Kidney glomerular epithelial cell (primary cell): ENCODE measurements around the gene ADPGK.

Experiments
- DNase-seq: peaks from one replicate; lab custom pipeline; 2025; lab: John Stamatoyannopoulos, UW

Gene ADPGK

GRCh38 chr15:72790302-72790910 lies 6.8 kb upstream of the ADPGK start:
- no peak for DNase-seq

GRCh38 chr15:72787526-72787925 lies 4.0 kb upstream of the ADPGK start:
- DNase-seq: no peak

- DNase-seq: no peak
Measured at GRCh38 chr15:72786676-72787345, 3.3 kb upstream of the ADPGK start.

GRCh38 chr15:72786242-72786641 lies 2.7 kb upstream of the ADPGK start:
- DNase-seq: no peak

- DNase-seq: no peak
Measured at GRCh38 chr15:72785841-72786240, 2.3 kb upstream of the ADPGK start.

- no peak for DNase-seq
Measured at GRCh38 chr15:72785432-72785831, 1.9 kb upstream of the ADPGK start.

- no peak for DNase-seq
Measured at GRCh38 chr15:72784456-72784876, 908 bp upstream of the ADPGK start.

- peak; percentile 34 for DNase-seq
Measured at GRCh38 chr15:72783004-72783639, 436 bp downstream of the ADPGK start.

GRCh38 chr15:72782274-72783003 lies 1.1 kb downstream of the ADPGK start:
- DNase-seq: no peak

GRCh38 chr15:72781631-72782030 lies 1.9 kb downstream of the ADPGK start:
- DNase-seq: no peak

GRCh38 chr15:72778796-72779195 lies 4.8 kb downstream of the ADPGK start:
- DNase-seq: no peak

- no peak for DNase-seq
Measured at GRCh38 chr15:72774696-72775383, 8.7 kb downstream of the ADPGK start.

- DNase-seq: no peak
Measured at GRCh38 chr15:72771329-72771725, 12.2 kb downstream of the ADPGK start.

GRCh38 chr15:72770673-72771328 lies 12.8 kb downstream of the ADPGK start:
- DNase-seq: no peak

- DNase-seq: no peak
Measured at GRCh38 chr15:72766780-72767179, 16.8 kb downstream of the ADPGK start.

GRCh38 chr15:72766025-72766424 lies 17.5 kb downstream of the ADPGK start:
- no peak for DNase-seq

GRCh38 chr15:72764656-72765055 lies 18.9 kb downstream of the ADPGK start:
- DNase-seq: no peak

GRCh38 chr15:72760590-72761260 lies 22.8 kb downstream of the ADPGK start:
- DNase-seq: no peak

GRCh38 chr15:72758182-72758581 lies 25.4 kb downstream of the ADPGK start:
- peak; percentile 88 for DNase-seq

- DNase-seq: no peak
Measured at GRCh38 chr15:72754096-72754495, 29.5 kb downstream of the ADPGK start.
